A549 (cell line): Measurements from ENCODE around the gene NOSTRIN. TPM values are rescaled to one million over a fixed set of nuclear protein-coding genes. Genes with fewer than 3 reads are reported as not detected.

Experiments
- ATAC-seq, 2 experiments: fragments of 200-7000 bp in 1 of 2; fragments of >200 bp in 1 of 2; cut with Nextera tagmentation in 1 of 2; cut with Tn5 transposase in 1 of 2; 3 replicates each; pipeline versions ENCODE4 v1.8.0 to v1.9.1; 2018 to 2020; ENCODE audit warnings: mild to moderate bottlenecking in 1 of 2, moderate library complexity in 1 of 2
- CTCF ChIA-PET: fragments of 300-600 bp; sonication (Branson Sonifier 250); formaldehyde crosslinking; extraction: SDS; loops from one replicate; lab custom pipeline; 2021; ENCODE audit warnings: antibody characterized with exemption, inconsistent platforms; lab: Yijun Ruan, JAX
- POLR2A ChIA-PET: fragments of 350-600 bp; formaldehyde crosslinking; extraction: SDS; loops from one replicate; lab custom pipeline; 2021; ENCODE audit warnings: antibody characterized with exemption, inconsistent platforms; lab: Yijun Ruan, JAX
- DNase-seq, 2 experiments: peaks; one replicate each; pipeline versions ENCODE4 v3.0.0 to v3.0.0-alpha.2; 2011 to 2016; ENCODE audit warnings: low read depth in 1 of 2, low spot score in 1 of 2
- FAIRE-seq: peaks from 2 replicates; lab custom pipeline; 2011; peaks lifted over from hg19 to GRCh38; lab: Jason Lieb, UNC
- H3K27ac ChIP-seq, 2 experiments: fragments of >200 bp; sonication (Bioruptor Twin); formaldehyde crosslinking; 3 replicates each; pipeline ENCODE4 v1.5.1; 2016 to 2017
- H3K4me1 ChIP-seq: fragments of >200 bp; sonication (Bioruptor Twin); formaldehyde crosslinking; 3 replicates; pipeline ENCODE4 v1.6.1; 2016
- H3K4me2 ChIP-seq: fragments of >200 bp; sonication (Bioruptor Twin); formaldehyde crosslinking; 3 replicates; pipeline ENCODE4 v1.6.1; 2016
- H3K4me3 ChIP-seq: fragments of >200 bp; sonication (Bioruptor Twin); formaldehyde crosslinking; 3 replicates; pipeline ENCODE4 v1.5.1; 2016
- H3K9me3 ChIP-seq: fragments of >200 bp; sonication (Bioruptor Twin); formaldehyde crosslinking; 3 replicates; pipeline ENCODE4 v1.6.1; 2016
- CBX8 ChIP-seq: fragments of 200-600 bp; sonication (generic); IDR thresholded peaks from 2 replicates; pipeline ENCODE4 v1.6.1; 2016
- CHD4 ChIP-seq: fragments of 200-600 bp; sonication (generic); IDR thresholded peaks from 2 replicates; pipeline ENCODE4 v1.6.1; 2016; ENCODE audit warnings: antibody characterized with exemption, mild to moderate bottlenecking, borderline replicate concordance
- FOSB ChIP-seq: fragments of 250-450 bp; sonication (Bioruptor Pico); IDR thresholded peaks from 2 replicates; pipeline ENCODE4 v1.5.0; 2020; ENCODE audit warnings: mild to moderate bottlenecking, moderate library complexity
- FOSL2 ChIP-seq, 2 experiments: fragments of 450-650 bp in 1 of 2; fragments of >200 bp in 1 of 2; sonication (Bioruptor Twin) in 1 of 2; formaldehyde crosslinking; IDR thresholded peaks; 2 replicates each; pipeline versions ENCODE4 v1.5.0 to v1.6.1; 2016 to 2020; ENCODE audit warnings: mild to moderate bottlenecking in 1 of 2, moderate library complexity in 1 of 2
- GATA3 ChIP-seq: IDR thresholded peaks from 2 replicates; pipeline ENCODE4 v1.6.1; 2012; ENCODE audit warnings: borderline replicate concordance
- HDAC2 ChIP-seq: fragments of 200-600 bp; sonication (generic); IDR thresholded peaks from 2 replicates; pipeline ENCODE4 v1.6.1; 2016
- HEYL ChIP-seq: fragments of 250-450 bp; sonication (Bioruptor Pico); IDR thresholded peaks from 2 replicates; pipeline ENCODE4 v1.8.0; 2021; ENCODE audit warnings: mild to moderate bottlenecking, moderate library complexity
- HOXB13 ChIP-seq: fragments of 250-450 bp; sonication (Bioruptor Pico); IDR thresholded peaks from 2 replicates; pipeline ENCODE4 v1.5.0; 2020; ENCODE audit warnings: low read depth, mild to moderate bottlenecking, moderate library complexity
- JUN ChIP-seq, 2 experiments: fragments of >200 bp; sonication (Bioruptor Twin); formaldehyde crosslinking; IDR thresholded peaks; 2 replicates in 1 of 2; 3 replicates in 1 of 2; pipeline ENCODE4 v1.6.1; 2016 to 2017
- JUNB ChIP-seq: fragments of >200 bp; sonication (Bioruptor Twin); formaldehyde crosslinking; IDR thresholded peaks from 2 replicates; pipeline ENCODE4 v1.6.1; 2016
- KDM1A ChIP-seq: fragments of 200-600 bp; sonication (generic); IDR thresholded peaks from 2 replicates; pipeline ENCODE4 v1.6.1; 2016; ENCODE audit warnings: low read depth, mild to moderate bottlenecking
- MAFK ChIP-seq: fragments of 450-650 bp; IDR thresholded peaks from 2 replicates; pipeline ENCODE4 v1.6.1; 2014; ENCODE audit not compliant: partially characterized antibody
- MAZ ChIP-seq: fragments of 150-350 bp; IDR thresholded peaks from 2 replicates; pipeline ENCODE4 v1.6.1; 2014; ENCODE audit warnings: antibody characterized with exemption, low read depth, low read length, borderline replicate concordance
- MYC ChIP-seq: IDR thresholded peaks from 2 replicates; pipeline ENCODE4 v1.6.1; 2012; ENCODE audit warnings: mild to moderate bottlenecking, inconsistent platforms, low read length, improper control_type of control experiment, borderline replicate concordance
- NR3C1 ChIP-seq: fragments of >200 bp; sonication (Bioruptor Twin); formaldehyde crosslinking; IDR thresholded peaks from 3 replicates; pipeline ENCODE4 v1.6.1; 2017
- POLR2A ChIP-seq: IDR thresholded peaks from 2 replicates; pipeline ENCODE4 v1.6.1; 2012; ENCODE audit warnings: mild to moderate bottlenecking, low read length
- RAD21 ChIP-seq, 2 experiments: fragments of >200 bp in 1 of 2; sonication (Bioruptor Twin) in 1 of 2; formaldehyde crosslinking in 1 of 2; IDR thresholded peaks in 1 of 2; conservative IDR thresholded peaks in 1 of 2; 2 replicates in 1 of 2; 3 replicates in 1 of 2; pipeline ENCODE4 v1.6.1; 2012 to 2018; ENCODE audit warnings: inconsistent platforms in 1 of 2
- RARB ChIP-seq: fragments of 250-450 bp; sonication (Bioruptor Pico); IDR thresholded peaks from 2 replicates; pipeline ENCODE4 v1.8.0; 2021; ENCODE audit warnings: mild to moderate bottlenecking, moderate library complexity
- RCOR1 ChIP-seq: fragments of 150-350 bp; IDR thresholded peaks from 2 replicates; pipeline ENCODE4 v1.6.1; 2014; ENCODE audit warnings: antibody characterized with exemption, low read length, low read depth
- SREBF2 ChIP-seq: fragments of 450-650 bp; IDR thresholded peaks from 2 replicates; pipeline ENCODE4 v1.6.1; 2014; ENCODE audit warnings: mild to moderate bottlenecking, moderate library complexity
- TP53 ChIP-seq: fragments of 250-450 bp; sonication (Bioruptor Pico); IDR thresholded peaks from 2 replicates; pipeline ENCODE4 v1.5.0; 2021; ENCODE audit warnings: mild to moderate bottlenecking, moderate library complexity
- ZFP36 ChIP-seq: fragments of 450-650 bp; IDR thresholded peaks from 2 replicates; pipeline ENCODE4 v1.6.1; 2014; ENCODE audit warnings: borderline replicate concordance; ENCODE audit not compliant: partially characterized antibody
- ZNF302 ChIP-seq: fragments of 250-450 bp; sonication (Bioruptor Pico); IDR thresholded peaks from 2 replicates; pipeline ENCODE4 v1.9.0; 2021; ENCODE audit warnings: inconsistent platforms, mild to moderate bottlenecking, moderate library complexity
- WGBS: methylation state at CpG from one replicate; pipeline ENCODE4 v1.1.6; 2017; ENCODE audit errors: missing lambda C conversion rate; 5-methylcytosine and 5-hydroxymethylcytosine counted together
- polyA plus RNA-seq, 4 experiments: library from polyadenylated mRNA; depleted of rRNA in 3 of 4; stranded (reverse); fragments of >200 nt; fragmentation: RNase III in 1 of 4; extraction: RNeasy Plus Mini Kit Qiagen cat#74134 plus additional on column Dnase treatment in 1 of 4; gene quantifications; 2 replicates in 3 of 4; 3 replicates in 1 of 4; pipeline ENCODE4 v1.2.3, GENCODE V29; 2011 to 2017
- TF ChIP-seq, protein P1 (sequence below): fragments of 200-600 bp; sonication (generic); IDR thresholded peaks from 2 replicates; pipeline ENCODE4 v1.6.1; 2016; ENCODE audit warnings: antibody characterized with exemption, mild to moderate bottlenecking, moderate library complexity
- TF ChIP-seq, protein P2 (sequence below): fragments of 250-450 bp; sonication (Bioruptor Pico); IDR thresholded peaks from 2 replicates; pipeline ENCODE4 v1.5.0; 2020; ENCODE audit warnings: low read depth, mild to moderate bottlenecking, moderate library complexity
- TF ChIP-seq, protein P3 (sequence below): fragments of >200 bp; sonication (Bioruptor Twin); formaldehyde crosslinking; IDR thresholded peaks from 3 replicates; pipeline ENCODE4 v1.6.1; 2016

Gene NOSTRIN
- polyA plus RNA-seq, 2 of the 4 experiments (the other 2 are of a cell fraction), result 2.5 to 11.7 TPM

DNA sequence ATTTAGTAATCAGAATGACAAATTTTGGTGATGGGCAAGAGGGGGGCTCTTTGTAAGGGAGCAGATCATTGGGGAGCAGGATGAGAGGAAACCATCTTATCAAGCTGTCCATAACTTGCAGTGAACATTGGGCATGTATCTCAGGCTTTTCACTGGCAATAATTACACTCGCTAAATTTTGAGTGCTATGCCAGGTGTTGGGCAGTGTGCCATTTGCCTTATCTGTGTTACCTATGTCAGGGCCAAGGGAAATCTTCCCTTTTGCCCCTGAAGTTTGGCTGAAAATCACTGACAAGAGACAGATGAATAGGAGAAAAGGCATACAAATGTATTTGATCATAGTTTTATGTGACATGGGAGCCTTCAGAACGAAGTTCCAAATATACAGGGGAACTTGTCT lies 39.0 kb downstream of the NOSTRIN start:
- 88% methylated on average over 2 of the region's 2 CpGs for WGBS
- no peak for FAIRE-seq
- no peak for DNase-seq
- Histone ChIP-seq H3K27ac (no peak overlapping the region), H3K9me3 (no peaks in the 10 kb centered on the region), H3K4me2 (no peak overlapping the region), H3K4me3 (no peak overlapping the region), H3K4me1 (no peaks in the 10 kb centered on the region)
- CTCF ChIA-PET, result no interaction called here
- TF ChIP-seq HDAC2 (no peak), JUNB (no peak), HOXB13 (CRISPR knock-in tag) (no peak), NR3C1 (no peak), CHD4 (no peak), MYC (no peak)
- TF ChIP-seq, protein P1, sequence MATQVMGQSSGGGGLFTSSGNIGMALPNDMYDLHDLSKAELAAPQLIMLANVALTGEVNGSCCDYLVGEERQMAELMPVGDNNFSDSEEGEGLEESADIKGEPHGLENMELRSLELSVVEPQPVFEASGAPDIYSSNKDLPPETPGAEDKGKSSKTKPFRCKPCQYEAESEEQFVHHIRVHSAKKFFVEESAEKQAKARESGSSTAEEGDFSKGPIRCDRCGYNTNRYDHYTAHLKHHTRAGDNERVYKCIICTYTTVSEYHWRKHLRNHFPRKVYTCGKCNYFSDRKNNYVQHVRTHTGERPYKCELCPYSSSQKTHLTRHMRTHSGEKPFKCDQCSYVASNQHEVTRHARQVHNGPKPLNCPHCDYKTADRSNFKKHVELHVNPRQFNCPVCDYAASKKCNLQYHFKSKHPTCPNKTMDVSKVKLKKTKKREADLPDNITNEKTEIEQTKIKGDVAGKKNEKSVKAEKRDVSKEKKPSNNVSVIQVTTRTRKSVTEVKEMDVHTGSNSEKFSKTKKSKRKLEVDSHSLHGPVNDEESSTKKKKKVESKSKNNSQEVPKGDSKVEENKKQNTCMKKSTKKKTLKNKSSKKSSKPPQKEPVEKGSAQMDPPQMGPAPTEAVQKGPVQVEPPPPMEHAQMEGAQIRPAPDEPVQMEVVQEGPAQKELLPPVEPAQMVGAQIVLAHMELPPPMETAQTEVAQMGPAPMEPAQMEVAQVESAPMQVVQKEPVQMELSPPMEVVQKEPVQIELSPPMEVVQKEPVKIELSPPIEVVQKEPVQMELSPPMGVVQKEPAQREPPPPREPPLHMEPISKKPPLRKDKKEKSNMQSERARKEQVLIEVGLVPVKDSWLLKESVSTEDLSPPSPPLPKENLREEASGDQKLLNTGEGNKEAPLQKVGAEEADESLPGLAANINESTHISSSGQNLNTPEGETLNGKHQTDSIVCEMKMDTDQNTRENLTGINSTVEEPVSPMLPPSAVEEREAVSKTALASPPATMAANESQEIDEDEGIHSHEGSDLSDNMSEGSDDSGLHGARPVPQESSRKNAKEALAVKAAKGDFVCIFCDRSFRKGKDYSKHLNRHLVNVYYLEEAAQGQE, result no peak
- POLR2A ChIA-PET, result interaction anchor here (0.7 kb wide), 1 partner anchor 120 kb away, joined by 10 read pairs; no protein-coding TSS in a partner anchor
- no peak for ATAC-seq

DNA sequence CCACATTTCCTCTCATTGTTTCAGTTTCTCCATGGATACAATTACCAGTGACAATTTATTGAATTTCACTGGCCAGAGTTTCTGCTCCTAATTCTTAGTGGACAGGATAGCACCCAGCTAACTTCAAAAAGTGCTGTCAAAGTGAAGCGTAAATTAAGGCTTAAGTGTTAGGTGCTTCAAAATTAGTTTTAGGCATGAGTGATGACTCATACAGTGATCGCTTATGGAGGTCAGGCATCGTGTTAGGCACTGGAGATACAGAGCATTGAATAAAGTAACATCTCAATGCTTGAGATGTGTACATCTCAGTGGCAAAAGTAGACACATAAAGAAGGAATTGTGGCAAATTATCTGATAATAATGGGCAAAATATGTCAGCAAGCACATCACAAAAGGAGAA lies 40.8 kb downstream of the NOSTRIN start:
- DNase-seq (no peak), FAIRE-seq (no peak), ATAC-seq (no peak)
- Histone ChIP-seq H3K4me2 (no peak overlapping the region), H3K4me1 (no peaks in the 10 kb centered on the region), H3K27ac (no peak overlapping the region), H3K4me3 (no peak overlapping the region), H3K9me3 (no peaks in the 10 kb centered on the region)
- no peak for TF ChIP-seq KDM1A
- TF ChIP-seq FOSL2 (IDR thresholded peaks at IDR 0.05), result no peak
- TF ChIP-seq FOSL2 (CRISPR knock-in tag; IDR thresholded peaks at IDR 0.05), result peak; percentile 45
- TF ChIP-seq SREBF2, result no peak
- no peak for TF ChIP-seq POLR2A
- no peak for TF ChIP-seq RARB
- no peak for TF ChIP-seq ZNF302 (CRISPR knock-in tag)
- no peak for TF ChIP-seq FOSB (CRISPR knock-in tag)
- no peak for TF ChIP-seq RCOR1
- POLR2A ChIA-PET, result no interaction called here
- CTCF ChIA-PET, result interaction anchor here (1.0 kb wide), 1 partner anchor 12 kb away, joined by 5 read pairs; no protein-coding TSS in a partner anchor
- 89% methylated on average over 3 of the region's 3 CpGs for WGBS

DNA sequence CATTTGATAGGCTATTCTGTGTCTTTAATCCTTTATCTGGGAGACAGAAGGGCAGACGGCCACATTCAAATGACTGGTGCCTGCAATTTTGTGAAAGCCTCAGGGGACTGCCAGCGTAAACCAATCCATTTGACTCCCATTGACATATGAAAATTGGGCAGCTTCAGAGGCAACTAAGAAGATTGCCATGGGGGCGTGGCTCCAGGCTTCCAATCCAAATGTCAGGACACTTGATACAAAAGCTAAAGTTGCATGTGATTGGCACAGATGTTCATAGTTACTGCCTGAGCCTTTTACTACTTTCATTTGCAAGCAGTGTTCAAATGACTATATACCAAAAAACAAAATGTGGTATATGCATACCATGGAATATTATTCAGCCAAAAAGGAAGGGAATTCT lies 45.8 kb downstream of the NOSTRIN start:
- CTCF ChIA-PET, result no interaction called here

More for the DNA sequence above, 45.8 kb downstream of the NOSTRIN start:
- Histone ChIP-seq H3K9me3 (no peaks in the 10 kb centered on the region), H3K27ac (no peak overlapping the region), H3K4me3 (no peak overlapping the region), H3K4me1 (peaks cover 9% of the 10 kb centered on the region; the same call in 1 of the 3 replicates), H3K4me2 (no peak overlapping the region)
- 92% methylated on average over 3 of the region's 3 CpGs for WGBS
- ATAC-seq, result no peak
- TF ChIP-seq, protein P2, sequence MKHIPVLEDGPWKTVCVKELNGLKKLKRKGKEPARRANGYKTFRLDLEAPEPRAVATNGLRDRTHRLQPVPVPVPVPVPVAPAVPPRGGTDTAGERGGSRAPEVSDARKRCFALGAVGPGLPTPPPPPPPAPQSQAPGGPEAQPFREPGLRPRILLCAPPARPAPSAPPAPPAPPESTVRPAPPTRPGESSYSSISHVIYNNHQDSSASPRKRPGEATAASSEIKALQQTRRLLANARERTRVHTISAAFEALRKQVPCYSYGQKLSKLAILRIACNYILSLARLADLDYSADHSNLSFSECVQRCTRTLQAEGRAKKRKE (CRISPR knock-in tag), result no peak
- TF ChIP-seq CBX8 (no peak), MAZ (no peak), GATA3 (no peak), SREBF2 (no peak), RAD21 (conservative IDR thresholded peaks at IDR 0.05 in 1 of 2, IDR thresholded peaks at IDR 0.05 in 1 of 2) (no peak), JUNB (no peak), TP53 (no peak), HEYL (CRISPR knock-in tag) (no peak), MAFK (no peak), ZFP36 (no peak), JUN (IDR thresholded peaks at IDR 0.05) (no peak)
- TF ChIP-seq, protein P3, sequence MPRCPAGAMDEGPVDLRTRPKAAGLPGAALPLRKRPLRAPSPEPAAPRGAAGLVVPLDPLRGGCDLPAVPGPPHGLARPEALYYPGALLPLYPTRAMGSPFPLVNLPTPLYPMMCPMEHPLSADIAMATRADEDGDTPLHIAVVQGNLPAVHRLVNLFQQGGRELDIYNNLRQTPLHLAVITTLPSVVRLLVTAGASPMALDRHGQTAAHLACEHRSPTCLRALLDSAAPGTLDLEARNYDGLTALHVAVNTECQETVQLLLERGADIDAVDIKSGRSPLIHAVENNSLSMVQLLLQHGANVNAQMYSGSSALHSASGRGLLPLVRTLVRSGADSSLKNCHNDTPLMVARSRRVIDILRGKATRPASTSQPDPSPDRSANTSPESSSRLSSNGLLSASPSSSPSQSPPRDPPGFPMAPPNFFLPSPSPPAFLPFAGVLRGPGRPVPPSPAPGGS, result no peak
- TF ChIP-seq, protein P1, result no peak
- DNase-seq, result no peak
- POLR2A ChIA-PET, result no interaction called here
- no peak for FAIRE-seq
